Stimulated activated CD4-positive, alpha-beta T cell treated with anti-CD3 and anti-CD28 coated beads, Interleukin-1b, Interleukin-23, amount 100 ng/mL, for 4 hours (primary cell): Measurements from ENCODE around the gene CR1.
A peak's percentile ranks its signal among the peaks of the same experiment; 100 is the strongest.
"Not testable (repeated sequence)": the region's sequence is repeated elsewhere in the genome, so short reads cannot be mapped to it uniquely, and the experiment has no call there.

ENCODE experiments used
- DNase-seq, 2 donors: peaks; one replicate each; pipeline ENCODE4 v3.0.0-alpha.2; 2020; ENCODE audit warnings: low read depth in 2 of 2

Gene CR1

GRCh38 chr1:207495801-207496792, at the start of gene CR1:
Gene CR1 (plus strand): TSS chr1:207496157. CDS start chr1:207496268, 111 bp downstream.
- DNase-seq, result peak; percentile 12 to 19

DNA sequence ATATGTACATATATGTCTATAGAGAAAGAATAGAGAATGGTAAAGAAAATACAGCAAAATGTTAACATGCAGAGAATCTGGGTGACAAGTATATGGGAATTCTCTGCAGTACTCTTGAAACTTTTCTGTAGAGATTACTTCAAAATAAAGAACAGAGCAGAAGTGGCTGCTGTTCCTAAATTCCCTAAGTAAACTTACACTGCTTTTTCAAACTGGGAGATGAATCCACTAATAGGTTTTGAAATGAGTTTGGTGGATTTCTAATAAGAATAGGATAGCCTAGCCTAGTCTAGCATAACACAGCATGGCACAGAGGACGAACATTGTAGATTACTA, 42.3 kb upstream of the CR1 start:
- DNase-seq, result no peak

GRCh38 chr1:207454046-207454964, 41.7 kb upstream of the CR1 start, which contains the start of gene CR2:
Gene CR2 (plus strand): TSS chr1:207454328. CDS start chr1:207454419, 91 bp downstream.
- peak; percentile 18 to 29 for DNase-seq

- no peak for DNase-seq
Observed at GRCh38 chr1:207455183-207455754, 40.7 kb upstream of the CR1 start.

DNA sequence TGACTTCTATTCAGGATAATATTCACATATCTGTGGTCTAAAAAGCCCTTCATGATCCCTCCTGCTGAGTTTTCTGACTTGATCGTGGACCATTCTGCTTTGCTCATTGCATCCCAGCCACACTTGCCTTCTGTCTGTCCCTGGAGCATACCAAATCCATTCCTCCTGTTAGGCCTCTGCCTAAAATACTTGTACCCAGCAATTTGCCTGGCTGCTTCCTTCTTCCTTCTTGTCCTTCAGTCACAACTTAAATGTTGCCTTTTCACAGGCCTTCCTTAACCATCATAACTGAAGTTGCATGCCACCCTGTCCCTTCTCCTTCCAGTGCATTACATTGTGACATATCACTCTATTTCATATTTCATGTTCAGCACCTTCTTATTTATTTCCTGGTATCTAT, 37.5 kb upstream of the CR1 start:
- DNase-seq, result no peak

DNA sequence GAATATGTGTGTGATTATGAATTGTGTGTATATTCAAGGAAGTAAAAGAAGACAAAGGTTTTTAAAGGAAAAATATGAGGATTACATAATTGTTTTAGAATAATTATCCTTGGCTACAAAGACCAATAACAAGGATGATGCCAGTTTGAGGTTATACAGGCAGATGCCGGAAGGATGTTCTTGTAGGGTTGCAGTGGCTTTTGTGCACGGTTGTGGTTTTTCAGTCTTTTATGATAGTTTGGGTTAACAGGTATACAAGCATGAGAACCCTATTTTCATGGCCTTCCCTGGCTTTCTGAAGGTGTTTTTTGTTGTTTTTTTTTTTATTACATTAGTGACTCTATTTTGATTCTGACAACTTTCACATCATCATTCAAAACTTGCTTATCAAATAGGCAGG, 36.9 kb upstream of the CR1 start:
- DNase-seq, result no peak

GRCh38 chr1:207461649-207462048, 34.3 kb upstream of the CR1 start:
- no peak for DNase-seq

DNA sequence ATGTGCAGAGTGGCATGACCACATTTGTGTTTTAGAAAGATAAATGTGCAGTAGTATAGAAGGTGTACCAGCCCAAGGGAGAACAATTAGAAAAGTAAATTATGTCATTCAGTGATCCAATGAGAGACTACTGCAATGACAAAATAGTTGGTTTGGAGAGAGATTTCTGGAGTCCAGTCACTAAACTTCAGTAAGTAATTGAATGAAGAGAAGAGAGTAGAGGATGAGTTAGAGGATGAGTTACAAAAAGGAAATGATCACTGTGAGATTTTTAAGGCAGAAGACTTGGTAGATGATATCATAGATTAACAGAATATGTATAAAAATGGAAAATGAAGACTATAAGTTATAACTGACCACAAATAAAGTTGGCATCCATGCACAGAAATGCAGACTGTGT, 33.4 kb upstream of the CR1 start:
- DNase-seq, result no peak

DNA sequence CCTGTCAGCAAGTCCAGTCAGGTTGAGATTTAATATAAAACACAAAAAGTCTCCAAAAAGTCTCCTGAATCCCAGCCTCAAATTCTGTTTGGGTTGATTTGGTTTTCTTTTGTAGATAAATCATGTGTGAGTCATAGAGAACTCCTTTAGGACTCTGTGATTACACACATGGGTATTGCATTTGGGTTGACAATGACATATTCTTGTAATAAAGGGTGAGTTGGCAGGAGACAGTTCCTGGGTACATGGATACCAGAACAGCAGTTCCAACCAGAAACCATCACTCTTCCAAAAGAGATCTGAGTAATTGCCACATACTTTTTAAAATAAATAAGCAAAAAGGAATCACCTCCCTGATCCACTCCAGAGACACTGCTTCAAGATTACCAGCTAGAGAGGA, 32.9 kb upstream of the CR1 start:
- DNase-seq, result no peak

GRCh38 chr1:207463571-207463970, 32.4 kb upstream of the CR1 start:
- no peak for DNase-seq

GRCh38 chr1:207470927-207471326, 25.0 kb upstream of the CR1 start:
- no peak for DNase-seq

DNA sequence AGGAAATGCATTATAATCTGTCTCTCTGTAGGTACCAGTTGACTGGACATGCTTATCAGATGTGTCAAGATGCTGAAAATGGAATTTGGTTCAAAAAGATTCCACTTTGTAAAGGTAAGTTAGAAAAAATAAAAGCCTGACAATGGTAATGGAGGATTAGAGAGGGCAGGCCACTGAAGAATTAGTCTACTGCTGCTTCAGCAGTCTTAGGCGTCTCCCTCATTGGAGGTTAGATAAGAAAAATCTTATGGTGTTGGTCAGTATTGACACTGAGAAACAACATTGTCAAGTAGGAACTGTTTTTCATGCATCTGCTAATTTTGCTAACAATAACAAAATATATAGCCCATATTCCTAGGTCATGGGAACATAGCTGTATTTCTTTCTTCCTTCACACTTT, 21.7 kb upstream of the CR1 start:
- DNase-seq, result no peak

- DNase-seq, result no peak
Observed at GRCh38 chr1:207486198-207486597, 9.8 kb upstream of the CR1 start.

DNA sequence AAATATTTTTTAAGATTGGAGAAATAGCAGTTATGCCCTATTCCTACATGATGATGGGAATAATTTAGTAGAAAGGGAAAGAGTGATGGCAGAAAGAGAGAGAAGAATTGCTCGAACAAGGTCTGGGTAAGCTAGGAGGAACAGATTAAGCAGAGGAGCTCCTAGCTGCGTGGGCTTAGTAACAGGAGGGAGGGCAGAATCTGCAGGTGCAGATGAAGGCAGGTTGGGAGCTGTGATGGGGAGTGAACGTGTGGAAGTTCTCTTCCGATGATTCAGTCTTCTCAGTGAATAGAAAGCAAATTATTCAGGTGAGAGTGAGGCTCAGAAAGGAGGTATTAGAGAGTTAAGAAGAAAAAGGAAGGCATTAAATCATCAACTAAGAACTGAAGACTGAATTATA, 8.3 kb upstream of the CR1 start:
- no peak for DNase-seq

- no peak for DNase-seq
Observed at GRCh38 chr1:207493212-207493611, 2.7 kb upstream of the CR1 start.

DNA sequence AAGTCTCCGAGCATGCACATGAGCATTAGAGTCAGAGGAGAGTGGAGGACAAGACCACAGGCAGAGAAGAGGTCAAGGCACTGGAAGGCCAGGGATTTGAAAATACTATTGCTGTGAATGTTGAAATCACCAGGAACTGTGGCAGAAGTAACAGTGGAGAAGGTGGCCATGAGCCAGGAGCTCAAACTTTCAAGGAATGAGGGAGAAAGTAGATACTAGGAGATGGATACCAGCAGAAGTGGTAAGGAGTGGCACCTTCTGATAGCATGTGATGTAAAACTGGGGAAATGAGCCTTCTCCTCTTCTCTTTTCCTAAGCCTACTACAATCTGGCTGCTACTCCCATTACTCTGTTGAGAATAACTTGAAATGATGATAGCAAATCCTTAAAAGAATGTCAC, 1.8 kb upstream of the CR1 start:
- no peak for DNase-seq

GRCh38 chr1:207495281-207495680, 676 bp upstream of the CR1 start:
- not testable (repeated sequence) for DNase-seq

DNA sequence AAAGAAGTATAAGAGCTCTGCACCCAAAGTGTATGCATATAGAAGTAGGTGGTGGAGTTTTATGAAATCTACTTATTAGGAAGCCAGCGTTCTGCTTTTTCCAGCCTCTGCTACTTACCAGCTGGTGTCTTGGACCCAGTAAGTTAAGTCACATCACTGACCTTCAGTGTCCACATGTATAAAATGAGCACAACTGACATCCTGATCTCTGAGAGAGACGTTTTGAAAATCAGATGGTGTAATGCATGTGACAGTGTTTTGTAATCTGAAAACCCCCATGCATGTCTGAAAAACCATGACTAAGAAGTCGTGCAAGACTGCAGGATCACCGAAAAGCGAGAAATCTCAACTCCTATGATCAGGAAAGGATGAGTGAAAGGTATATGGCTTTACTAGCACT, 2.0 kb downstream of the CR1 start:
- DNase-seq, result no peak

DNA sequence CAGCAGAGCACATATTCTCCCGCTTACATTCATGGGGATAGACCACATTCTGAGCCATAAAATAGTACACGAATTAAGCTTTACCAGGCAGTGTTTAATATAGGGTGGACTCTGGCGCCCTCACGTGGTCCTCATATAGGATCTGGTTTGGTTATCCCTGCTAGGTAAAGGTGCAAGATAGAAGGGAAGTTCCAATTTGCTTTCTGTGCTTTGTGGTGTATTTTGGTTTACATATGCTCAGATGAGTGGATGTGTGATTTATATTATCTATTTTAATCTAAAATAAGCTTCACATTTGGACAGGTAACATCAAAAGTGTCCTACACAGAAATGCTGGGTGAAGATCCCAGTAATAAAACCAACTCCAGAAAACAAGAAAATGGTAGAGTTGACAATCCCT, 3.6 kb downstream of the CR1 start:
- DNase-seq, result peak; percentile 46 to 57

- no peak for DNase-seq
Observed at GRCh38 chr1:207500306-207500705, 4.3 kb downstream of the CR1 start.

DNA sequence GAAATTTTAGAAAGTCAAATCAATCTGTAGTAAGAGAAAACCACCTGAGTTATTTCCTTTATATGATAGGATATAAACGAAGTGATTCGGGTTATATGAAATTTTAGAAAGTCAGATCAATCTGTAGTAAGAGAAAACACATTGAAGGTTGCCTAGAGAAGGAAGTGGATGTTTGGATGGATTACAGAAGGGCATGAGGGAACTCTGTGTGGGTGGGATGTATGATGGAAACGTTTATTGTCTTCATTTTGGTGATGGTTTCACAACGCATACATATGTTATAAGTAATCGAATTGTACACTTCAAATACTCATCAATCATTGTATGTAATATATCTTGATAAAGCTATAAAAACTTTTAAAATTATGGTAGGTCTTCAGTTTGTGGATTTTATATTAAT, 5.1 kb downstream of the CR1 start:
- no peak for DNase-seq

DNA sequence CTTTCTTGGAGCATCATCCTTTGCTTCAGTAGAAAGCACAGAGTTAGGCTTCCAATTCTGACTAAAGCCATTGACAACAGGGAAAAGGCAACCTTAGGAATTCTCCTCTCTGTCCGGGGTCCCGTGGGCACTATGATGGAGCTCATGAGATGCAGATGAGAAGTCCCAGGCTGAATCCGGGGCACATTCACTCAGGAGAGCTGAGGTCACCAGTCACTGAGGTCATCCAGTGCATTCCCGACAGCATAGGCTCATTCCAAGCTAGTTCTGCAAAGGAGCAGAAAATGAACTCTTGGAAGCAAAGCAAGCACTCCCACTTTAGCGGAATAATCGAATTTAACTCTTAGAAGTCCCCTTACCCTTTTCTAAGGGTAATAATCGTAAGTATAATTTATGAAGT, 6.8 kb downstream of the CR1 start:
- DNase-seq, result no peak
